ENCODE data around the gene COX5A.

COX5A gene

DNA sequence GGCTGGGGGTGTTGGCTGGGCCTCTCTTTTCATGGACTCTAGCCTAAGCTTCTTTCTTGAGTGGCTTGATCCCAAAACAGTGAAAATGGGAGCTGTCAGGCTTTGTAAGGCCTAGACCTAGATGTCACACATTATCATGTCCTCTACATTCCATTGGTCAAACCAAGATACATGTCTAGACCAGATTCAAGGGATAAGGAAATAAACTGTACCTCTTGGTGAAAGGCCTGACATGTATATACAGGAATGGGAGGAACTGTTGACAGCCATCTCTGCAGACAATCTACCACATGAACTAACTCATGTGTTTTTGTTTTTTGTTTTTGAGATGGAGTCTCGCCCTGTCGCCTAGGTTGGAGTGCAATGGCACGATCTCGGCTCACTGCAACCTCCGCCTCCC, 29.8 kb upstream of the COX5A start:
- no peak for DNase-seq (ENCODE audit: extremely low read depth, low read depth)
- TF ChIP-seq, protein P1, sequence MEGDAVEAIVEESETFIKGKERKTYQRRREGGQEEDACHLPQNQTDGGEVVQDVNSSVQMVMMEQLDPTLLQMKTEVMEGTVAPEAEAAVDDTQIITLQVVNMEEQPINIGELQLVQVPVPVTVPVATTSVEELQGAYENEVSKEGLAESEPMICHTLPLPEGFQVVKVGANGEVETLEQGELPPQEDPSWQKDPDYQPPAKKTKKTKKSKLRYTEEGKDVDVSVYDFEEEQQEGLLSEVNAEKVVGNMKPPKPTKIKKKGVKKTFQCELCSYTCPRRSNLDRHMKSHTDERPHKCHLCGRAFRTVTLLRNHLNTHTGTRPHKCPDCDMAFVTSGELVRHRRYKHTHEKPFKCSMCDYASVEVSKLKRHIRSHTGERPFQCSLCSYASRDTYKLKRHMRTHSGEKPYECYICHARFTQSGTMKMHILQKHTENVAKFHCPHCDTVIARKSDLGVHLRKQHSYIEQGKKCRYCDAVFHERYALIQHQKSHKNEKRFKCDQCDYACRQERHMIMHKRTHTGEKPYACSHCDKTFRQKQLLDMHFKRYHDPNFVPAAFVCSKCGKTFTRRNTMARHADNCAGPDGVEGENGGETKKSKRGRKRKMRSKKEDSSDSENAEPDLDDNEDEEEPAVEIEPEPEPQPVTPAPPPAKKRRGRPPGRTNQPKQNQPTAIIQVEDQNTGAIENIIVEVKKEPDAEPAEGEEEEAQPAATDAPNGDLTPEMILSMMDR (IDR thresholded peaks at IDR 0.05; ENCODE audit: low read depth, low read length): no peak

DNA sequence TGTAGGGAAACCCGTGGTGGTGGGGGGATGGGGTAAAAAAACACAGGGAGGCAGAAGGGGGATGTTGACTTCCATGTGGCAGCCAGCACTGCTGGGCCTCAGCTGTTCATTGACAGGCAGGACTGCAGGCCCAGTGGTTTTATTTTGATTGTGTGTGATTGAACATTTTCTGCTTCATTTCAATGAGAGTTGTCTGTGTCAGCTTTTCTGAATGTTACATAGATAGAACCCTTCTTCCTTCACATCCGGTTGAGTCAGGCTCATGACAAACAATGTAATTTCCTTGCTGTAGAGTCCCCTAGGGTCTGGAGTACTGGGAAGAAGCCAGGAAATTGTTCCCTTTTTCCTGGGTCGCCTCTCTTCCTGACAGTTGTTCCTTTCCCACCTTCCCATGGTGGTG, 26.9 kb upstream of the COX5A start:
- TF ChIP-seq, protein P1 (IDR thresholded peaks at IDR 0.05; ENCODE audit: low read depth, low read length): no peak
- no peak for DNase-seq (ENCODE audit: extremely low read depth, low read depth)

DNA sequence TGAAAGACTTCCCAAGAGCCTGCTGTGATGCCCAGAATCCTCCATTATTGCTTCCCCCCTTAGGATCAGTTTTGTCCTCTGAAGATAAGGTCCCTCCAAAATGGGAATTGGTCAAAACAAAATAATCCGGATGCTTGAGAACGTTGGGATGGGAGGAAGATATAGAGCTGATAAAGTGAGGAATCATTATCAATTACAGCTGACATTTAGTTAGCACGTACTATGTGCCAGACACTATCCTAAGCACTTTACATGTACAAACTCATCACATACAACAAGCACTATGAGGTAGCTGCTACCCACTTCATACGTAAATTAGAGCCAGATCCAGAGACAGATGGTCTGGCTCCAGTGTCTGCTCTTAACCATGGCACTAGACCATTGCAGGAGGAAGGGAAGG, 25.3 kb upstream of the COX5A start:
- no peak for DNase-seq (ENCODE audit: extremely low read depth, low read depth)
- TF ChIP-seq, protein P1 (IDR thresholded peaks at IDR 0.05; ENCODE audit: low read depth, low read length): no peak

DNA sequence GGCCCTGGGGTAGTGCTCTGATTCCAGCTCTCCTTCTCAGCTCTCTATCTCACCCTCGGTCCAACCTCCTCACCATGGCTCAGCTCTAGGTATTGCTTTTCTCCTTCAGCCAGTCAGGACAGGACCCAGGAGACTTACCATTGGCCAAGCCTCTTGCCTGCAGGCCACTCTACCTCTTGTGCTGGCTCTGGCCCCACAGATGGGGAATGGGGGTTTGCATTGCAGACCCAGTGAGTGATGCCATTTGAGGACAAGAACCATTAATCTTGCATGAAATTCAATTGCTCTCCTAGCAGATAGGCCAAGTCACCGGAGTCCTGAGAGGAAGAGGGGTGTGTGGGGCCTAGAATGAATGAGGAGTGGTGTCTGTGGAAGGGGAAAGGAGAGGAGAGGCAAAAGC, 24.8 kb upstream of the COX5A start:
- TF ChIP-seq, protein P1 (IDR thresholded peaks at IDR 0.05; ENCODE audit: low read depth, low read length): no peak
- DNase-seq (ENCODE audit: extremely low read depth, low read depth): no peak

DNA sequence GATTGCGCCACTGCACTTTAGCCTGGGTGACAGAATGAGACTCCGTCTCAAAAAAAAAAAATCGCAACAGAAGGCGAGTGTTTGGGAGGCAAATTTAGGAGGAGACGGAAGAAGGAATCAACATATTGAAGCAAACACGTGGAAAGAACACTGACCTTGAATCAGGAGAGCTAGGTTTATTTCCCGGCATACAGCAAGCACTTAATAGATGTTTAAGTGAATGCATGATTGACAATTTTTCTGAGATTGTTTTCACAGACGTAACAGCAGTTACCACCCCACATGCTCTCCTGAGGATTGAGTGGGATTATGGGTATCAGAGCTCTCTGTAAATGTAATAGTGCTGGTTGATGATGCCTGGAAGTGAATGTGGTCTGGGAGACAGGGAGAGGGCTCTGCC, 24.3 kb upstream of the COX5A start:
- DNase-seq (ENCODE audit: extremely low read depth, low read depth): no peak
- TF ChIP-seq, protein P1 (IDR thresholded peaks at IDR 0.05; ENCODE audit: low read depth, low read length): no peak

DNA sequence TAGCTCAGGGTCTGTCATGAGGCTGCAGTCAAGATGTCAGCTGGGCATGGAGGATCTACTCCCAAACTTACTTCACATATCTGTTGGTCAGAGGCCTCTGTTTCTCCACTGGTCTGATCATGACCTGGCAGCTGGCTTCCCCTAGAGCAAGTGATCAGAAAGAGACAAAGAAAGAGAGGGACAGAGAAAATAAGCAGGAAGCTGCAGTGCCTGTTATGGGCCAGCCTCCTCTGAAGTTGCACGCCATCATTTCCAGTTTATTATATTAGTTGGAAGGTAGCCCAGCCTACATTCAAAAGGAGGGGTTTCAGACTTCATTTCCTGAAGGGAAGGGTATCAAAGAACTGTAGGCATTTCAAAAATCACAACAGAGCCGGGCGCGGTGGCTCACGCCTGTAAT, 23.7 kb upstream of the COX5A start:
- TF ChIP-seq, protein P1 (IDR thresholded peaks at IDR 0.05; ENCODE audit: low read depth, low read length): no peak
- no peak for DNase-seq (ENCODE audit: extremely low read depth, low read depth)

DNA sequence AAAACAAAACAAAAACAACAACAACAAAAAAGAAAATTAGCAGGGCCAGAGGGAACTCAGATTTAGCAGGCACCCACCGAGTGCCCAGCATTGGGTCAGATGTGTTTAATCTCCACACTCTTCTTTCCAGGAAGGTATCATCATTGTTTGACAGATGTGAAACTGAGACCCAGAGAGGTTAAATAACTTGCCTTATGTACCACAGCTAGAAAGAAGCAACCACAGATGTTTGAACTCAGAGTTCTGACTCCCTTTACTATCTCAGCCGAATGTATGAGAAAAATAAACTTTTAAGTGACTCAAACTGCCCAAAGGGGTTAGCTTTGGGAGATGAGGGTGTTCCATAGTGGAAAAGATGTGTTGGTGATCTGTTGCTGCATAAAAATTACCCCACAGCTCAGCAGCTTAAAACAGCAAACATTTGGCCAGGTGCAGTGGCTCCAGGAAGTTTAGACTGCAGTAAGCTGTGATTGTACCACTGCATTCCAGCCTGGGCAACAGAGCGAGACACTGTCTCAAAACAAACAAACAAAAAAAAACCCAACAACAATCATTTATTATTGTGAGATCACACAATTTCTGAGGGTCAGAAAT, 23.2 kb upstream of the COX5A start:
- DNase-seq (ENCODE audit: extremely low read depth, low read depth): no peak
- TF ChIP-seq, protein P1 (IDR thresholded peaks at IDR 0.05; ENCODE audit: low read depth, low read length): no peak
